ENCODE results near the gene LRRFIP1.

Gene LRRFIP1

DNA sequence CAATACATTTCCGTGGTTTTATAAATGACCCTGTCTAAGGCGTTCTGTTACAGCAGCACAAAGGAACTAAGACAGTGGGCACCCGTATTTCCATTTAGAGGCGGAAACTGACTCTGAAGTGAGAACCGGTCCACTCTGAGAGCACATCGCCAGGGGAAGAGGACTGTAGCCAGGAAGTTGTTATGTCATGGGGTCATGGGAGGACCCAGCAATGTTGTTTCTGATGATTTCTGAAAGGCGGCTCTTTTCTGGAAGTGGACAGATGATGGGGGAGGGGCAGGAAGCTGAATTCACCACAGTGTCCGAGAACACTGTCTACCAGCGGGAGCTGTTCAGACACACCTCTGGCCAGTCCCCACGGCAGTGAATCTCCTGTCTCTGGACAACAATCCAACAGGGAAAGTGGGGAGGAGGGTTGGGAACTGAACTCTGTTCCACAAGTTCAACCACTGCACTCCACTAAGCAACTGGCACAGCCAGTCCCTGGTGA, 2.1 kb upstream of the LRRFIP1 start:
- TF ChIP-seq, protein P1, sequence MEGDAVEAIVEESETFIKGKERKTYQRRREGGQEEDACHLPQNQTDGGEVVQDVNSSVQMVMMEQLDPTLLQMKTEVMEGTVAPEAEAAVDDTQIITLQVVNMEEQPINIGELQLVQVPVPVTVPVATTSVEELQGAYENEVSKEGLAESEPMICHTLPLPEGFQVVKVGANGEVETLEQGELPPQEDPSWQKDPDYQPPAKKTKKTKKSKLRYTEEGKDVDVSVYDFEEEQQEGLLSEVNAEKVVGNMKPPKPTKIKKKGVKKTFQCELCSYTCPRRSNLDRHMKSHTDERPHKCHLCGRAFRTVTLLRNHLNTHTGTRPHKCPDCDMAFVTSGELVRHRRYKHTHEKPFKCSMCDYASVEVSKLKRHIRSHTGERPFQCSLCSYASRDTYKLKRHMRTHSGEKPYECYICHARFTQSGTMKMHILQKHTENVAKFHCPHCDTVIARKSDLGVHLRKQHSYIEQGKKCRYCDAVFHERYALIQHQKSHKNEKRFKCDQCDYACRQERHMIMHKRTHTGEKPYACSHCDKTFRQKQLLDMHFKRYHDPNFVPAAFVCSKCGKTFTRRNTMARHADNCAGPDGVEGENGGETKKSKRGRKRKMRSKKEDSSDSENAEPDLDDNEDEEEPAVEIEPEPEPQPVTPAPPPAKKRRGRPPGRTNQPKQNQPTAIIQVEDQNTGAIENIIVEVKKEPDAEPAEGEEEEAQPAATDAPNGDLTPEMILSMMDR (IDR thresholded peaks at IDR 0.05; ENCODE audit: low read length, missing control alignments): no peak
- no peak for DNase-seq (ENCODE audit: low read depth)

DNA sequence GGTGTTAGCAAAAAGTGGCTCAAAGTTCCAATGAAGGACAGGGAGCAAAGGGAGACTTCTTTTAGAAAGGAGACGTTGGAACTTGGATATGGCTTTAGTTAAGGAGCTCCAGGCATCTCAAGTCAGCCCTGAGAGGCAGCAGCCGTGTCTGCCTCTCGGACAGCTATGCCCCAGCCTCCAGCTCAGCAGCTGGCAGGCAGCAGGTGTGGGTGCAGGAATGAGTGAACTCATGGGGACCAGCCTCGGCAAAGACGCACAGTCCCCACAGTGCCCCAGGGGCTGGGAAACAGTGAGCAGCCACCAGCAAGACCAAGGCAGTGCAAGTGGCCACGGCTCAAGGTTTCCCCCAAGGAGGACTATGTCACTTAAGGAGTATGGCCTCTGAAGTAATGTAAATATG, 1.6 kb upstream of the LRRFIP1 start:
- TF ChIP-seq, protein P1 (IDR thresholded peaks at IDR 0.05; ENCODE audit: low read length, missing control alignments): no peak
- no peak overlapping the region for H3K4me3 ChIP-seq (replicated peaks; ENCODE audit: low read depth, low read length)
- no peak for DNase-seq (ENCODE audit: low read depth)

More for the DNA sequence above, 2.1 kb upstream of the LRRFIP1 start:
- H3K4me3 ChIP-seq (replicated peaks; ENCODE audit: low read depth, low read length): no peak overlapping the region

DNA sequence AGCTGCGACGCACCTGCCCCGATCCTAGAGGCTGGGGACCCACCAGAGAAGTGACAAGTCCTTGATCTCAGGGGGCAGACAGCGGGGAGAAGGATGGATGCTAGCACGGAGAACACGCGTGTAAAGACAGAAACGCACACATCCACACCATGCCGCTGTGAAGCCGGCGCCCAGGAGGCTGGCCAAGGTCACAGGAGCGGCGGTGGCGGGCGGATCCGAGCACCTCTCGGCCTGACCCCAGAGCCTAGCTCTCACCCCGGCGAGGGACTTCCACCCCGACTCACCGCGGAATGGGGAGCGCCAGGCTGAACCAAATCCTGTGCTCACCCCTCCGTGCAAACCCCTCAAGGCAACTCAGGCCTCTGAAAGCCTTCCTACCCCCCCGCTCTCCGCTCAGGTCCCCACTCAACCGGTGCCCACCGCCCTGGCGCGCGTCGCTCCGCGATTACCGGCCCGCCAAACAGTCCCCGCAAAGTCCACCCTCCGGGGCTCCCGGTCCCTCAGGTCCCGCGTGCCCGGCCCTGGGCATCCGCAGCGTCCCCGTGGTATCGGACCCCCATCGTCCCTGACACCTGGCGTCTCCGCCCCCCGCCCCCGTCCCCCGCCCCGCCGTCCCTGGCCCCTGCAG, 460 bp upstream of the LRRFIP1 start:
- no peak for DNase-seq (ENCODE audit: low read depth)
- H3K4me3 ChIP-seq (replicated peaks; ENCODE audit: low read depth, low read length): peak overlapping the region; percentile 72
- TF ChIP-seq, protein P1 (IDR thresholded peaks at IDR 0.05; ENCODE audit: low read length, missing control alignments): no peak

- peak overlapping the region; percentile 72 for H3K4me3 ChIP-seq (replicated peaks; ENCODE audit: low read depth, low read length)
- no peak for DNase-seq (ENCODE audit: low read depth)
Observed at GRCh38 chr2:237628247-237629187, 1.1 kb downstream of the LRRFIP1 start.

GRCh38 chr2:237629188-237629534, 1.8 kb downstream of the LRRFIP1 start:
- H3K4me3 ChIP-seq (replicated peaks; ENCODE audit: low read depth, low read length): no peak overlapping the region
- TF ChIP-seq, protein P1 (IDR thresholded peaks at IDR 0.05; ENCODE audit: low read length, missing control alignments): no peak
- no peak for DNase-seq (ENCODE audit: low read depth)

More at GRCh38 chr2:237628247-237629187, 1.1 kb downstream of the LRRFIP1 start:
- TF ChIP-seq, protein P1 (IDR thresholded peaks at IDR 0.05; ENCODE audit: low read length, missing control alignments): no peak

DNA sequence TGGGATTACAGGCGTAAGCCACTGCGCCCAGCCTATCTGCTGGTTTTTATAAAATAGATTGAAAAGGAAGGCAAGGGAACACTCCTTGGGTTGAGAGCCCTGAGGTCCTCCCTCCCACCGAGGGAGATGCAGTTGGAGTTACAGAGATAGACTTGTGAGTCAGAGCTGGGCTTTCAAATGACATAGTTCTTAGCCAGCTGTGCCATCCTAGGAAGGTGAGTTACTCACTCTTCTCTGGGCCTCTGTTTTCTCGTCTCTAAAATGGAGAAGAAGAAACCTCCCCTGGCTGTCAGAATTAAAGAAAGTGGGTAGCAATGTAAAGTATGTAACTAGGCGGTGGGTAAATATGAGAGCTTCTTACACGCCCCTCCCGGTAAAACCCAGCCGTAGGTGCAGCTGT, 2.4 kb downstream of the LRRFIP1 start:
- TF ChIP-seq, protein P1 (IDR thresholded peaks at IDR 0.05; ENCODE audit: low read length, missing control alignments): no peak
- no peak for DNase-seq (ENCODE audit: low read depth)
- H3K4me3 ChIP-seq (replicated peaks; ENCODE audit: low read depth, low read length): no peak overlapping the region
